LNCaP clone FGC (cell line): ENCODE measurements around the gene GPR89A.
"Not testable (repeated sequence)": the region's sequence is repeated elsewhere in the genome, so short reads cannot be mapped to it uniquely, and the experiment has no call there.

Experiments
- DNase-seq: peaks from one replicate; pipeline ENCODE4 v3.0.0-alpha.2; 2011; ENCODE audit warnings: low read depth
- H3K4me3 ChIP-seq: 2 replicates; pipeline ENCODE4 v1.5.1; 2011; ENCODE audit warnings: mild to moderate bottlenecking, low read depth, low read length, control low read depth
- TF ChIP-seq, protein P1 (sequence below): IDR thresholded peaks from 2 replicates; pipeline ENCODE4 v1.5.1; 2012; ENCODE audit warnings: mild to moderate bottlenecking; ENCODE audit not compliant: control insufficient read depth, insufficient read depth; ENCODE audit errors: extremely low read depth

GPR89A gene

DNA sequence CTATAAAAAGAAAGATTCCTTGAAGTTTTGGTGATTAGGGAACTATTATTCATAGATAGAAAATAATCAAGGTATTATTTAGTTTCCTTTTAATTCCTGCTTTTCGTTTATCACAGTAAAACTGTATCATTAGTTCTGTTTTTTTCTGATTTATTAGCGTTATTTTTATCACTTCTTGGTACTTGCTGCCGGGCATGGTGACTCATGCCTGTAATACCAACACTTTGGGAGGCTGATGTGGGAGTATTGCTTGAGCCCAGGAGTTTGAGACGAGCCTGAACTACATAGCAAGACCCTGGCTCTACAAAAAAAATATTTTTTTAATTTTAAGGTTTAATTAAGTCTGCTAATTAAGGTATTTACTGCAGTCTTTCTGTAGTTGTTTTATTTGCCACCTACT, 57.2 kb downstream of the GPR89A start:
- H3K4me3 ChIP-seq, DNase-seq: not testable (repeated sequence)

GRCh38 chr1:145670995-145671745, 63.4 kb downstream of the GPR89A start:
- DNase-seq, H3K4me3 ChIP-seq: not testable (repeated sequence)

GRCh38 chr1:145673217-145673616, 65.4 kb downstream of the GPR89A start:
- not testable (repeated sequence) for H3K4me3 ChIP-seq, DNase-seq

GRCh38 chr1:145684858-145685257, 77.1 kb downstream of the GPR89A start:
- not testable (repeated sequence) for H3K4me3 ChIP-seq, DNase-seq

DNA sequence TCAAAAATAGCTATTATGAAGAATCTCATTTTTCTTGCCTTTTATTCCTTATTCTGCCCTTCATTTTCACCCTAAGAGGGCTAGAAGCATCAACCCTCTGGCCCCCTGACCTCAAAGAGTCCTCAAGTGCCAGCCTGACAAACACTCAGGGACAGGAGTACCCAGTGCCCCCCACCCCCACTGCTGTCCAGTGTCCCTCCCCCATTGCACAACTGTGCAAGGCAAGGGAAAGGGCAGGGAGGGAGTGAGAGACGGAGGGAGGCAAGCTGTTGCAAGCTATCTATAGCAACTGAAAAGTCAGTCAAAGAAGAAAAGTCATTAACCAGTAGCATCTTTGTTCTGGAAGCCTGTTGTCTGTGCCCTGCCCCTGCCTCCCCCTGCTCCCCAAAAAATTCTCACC, 78.3 kb downstream of the GPR89A start:
- DNase-seq, H3K4me3 ChIP-seq: not testable (repeated sequence)

GRCh38 chr1:145688328-145688727, 80.5 kb downstream of the GPR89A start:
- TF ChIP-seq, protein P1, sequence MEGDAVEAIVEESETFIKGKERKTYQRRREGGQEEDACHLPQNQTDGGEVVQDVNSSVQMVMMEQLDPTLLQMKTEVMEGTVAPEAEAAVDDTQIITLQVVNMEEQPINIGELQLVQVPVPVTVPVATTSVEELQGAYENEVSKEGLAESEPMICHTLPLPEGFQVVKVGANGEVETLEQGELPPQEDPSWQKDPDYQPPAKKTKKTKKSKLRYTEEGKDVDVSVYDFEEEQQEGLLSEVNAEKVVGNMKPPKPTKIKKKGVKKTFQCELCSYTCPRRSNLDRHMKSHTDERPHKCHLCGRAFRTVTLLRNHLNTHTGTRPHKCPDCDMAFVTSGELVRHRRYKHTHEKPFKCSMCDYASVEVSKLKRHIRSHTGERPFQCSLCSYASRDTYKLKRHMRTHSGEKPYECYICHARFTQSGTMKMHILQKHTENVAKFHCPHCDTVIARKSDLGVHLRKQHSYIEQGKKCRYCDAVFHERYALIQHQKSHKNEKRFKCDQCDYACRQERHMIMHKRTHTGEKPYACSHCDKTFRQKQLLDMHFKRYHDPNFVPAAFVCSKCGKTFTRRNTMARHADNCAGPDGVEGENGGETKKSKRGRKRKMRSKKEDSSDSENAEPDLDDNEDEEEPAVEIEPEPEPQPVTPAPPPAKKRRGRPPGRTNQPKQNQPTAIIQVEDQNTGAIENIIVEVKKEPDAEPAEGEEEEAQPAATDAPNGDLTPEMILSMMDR, result no peak
- H3K4me3 ChIP-seq, result no peak overlapping the region
- DNase-seq, result no peak

- TF ChIP-seq, protein P1, result no peak
- no peak for DNase-seq
- H3K4me3 ChIP-seq, result no peak overlapping the region
These were observed 81.1 kb downstream of the GPR89A start for GRCh38 chr1:145688924-145689323.

- DNase-seq, result no peak
- TF ChIP-seq, protein P1, result no peak
- no peak overlapping the region for H3K4me3 ChIP-seq
These were observed 82.1 kb downstream of the GPR89A start for GRCh38 chr1:145689922-145690321.

DNA sequence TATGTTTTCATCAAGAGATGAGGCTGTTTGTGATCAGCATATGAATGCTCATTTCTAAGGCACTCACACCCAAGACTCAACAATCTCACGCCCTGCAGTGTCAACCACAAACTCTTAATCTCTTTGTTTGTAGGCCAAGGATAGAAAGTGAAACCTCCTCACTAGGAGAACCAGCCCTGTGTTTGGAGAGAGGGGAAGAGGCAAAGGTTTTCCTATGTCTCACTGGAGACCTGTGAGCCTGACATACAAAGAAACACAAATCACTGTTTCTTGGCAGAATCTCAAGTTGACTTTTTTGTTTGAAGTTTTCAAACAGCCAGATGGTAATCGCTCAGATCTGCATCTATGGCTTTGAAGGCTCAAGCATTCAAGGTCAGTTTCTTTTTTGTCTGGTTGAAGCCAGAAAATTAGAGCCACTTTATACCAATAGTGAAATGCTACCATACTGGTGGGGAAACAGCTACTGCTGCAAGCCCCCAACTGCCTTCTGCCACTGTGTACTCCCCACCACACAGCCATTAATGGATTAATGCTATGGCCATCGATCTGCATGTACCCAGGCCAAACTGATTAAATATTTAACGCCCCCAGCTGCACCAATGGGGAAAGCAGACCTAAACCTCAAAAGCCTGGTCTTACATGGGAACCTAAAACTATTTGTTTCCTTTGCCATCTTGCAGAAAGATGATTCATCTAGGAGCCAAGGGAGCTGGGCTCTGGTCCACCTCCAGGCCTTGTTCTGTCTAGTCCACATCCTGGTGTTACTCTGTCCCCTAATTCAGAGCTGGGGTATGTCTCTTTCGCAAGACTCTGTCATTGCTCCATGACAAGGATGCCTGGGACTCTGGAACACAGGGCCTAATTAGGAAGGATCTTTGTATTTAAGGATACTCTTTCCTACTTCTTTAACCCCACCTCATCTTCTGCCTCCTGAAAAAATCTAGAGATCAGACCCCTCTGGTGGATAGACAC, 83.1 kb downstream of the GPR89A start:
- peak; percentile 36 for DNase-seq
- TF ChIP-seq, protein P1, result no peak

More for the DNA sequence above, 83.1 kb downstream of the GPR89A start:
- no peak overlapping the region for H3K4me3 ChIP-seq
